Sigmoid colon (tissue), 7 donors: Measurements from ENCODE around the gene BBIP1. TPM values are rescaled to one million over a fixed set of nuclear protein-coding genes. Genes with fewer than 3 reads are reported as not detected.

ENCODE experiments used
- DNase-seq: peaks from one replicate; pipeline ENCODE4 v3.0.0-alpha.2; 2019
- H3K27ac ChIP-seq, 4 donors: fragments of 200-600 bp; sonication (generic); one replicate each; pipeline ENCODE4 v1.5.1; 2016 to 2019; ENCODE audit warnings: mild to moderate bottlenecking in 1 of 4
- H3K27me3 ChIP-seq, 3 donors: fragments of 200-600 bp; sonication (generic); one replicate each; pipeline ENCODE4 v1.5.1; 2019; ENCODE audit warnings: mild to moderate bottlenecking in 1 of 3
- H3K36me3 ChIP-seq, 4 donors: fragments of 200-600 bp; sonication (generic); one replicate each; pipeline ENCODE4 v1.5.1; 2016 to 2019
- H3K4me1 ChIP-seq, 4 donors: fragments of 200-600 bp; sonication (generic); one replicate each; pipeline ENCODE4 v1.5.1; 2017 to 2019
- H3K4me3 ChIP-seq, 4 donors: fragments of 200-600 bp; sonication (generic); one replicate each; pipeline ENCODE4 v1.5.1; 2017 to 2019; ENCODE audit warnings: mild to moderate bottlenecking in 2 of 4, moderate library complexity in 1 of 4
- H3K9me3 ChIP-seq, 4 donors: fragments of 200-600 bp in 3 of 4; sonication (generic) in 3 of 4; one replicate each; pipeline versions ENCODE4 v1.5.1 to v1.6.1; 2013 to 2019
- CTCF ChIP-seq, 4 experiments: fragments of 450-650 bp in 3 of 4; fragments of 200-600 bp in 1 of 4; IDR thresholded peaks; one replicate each; pipeline ENCODE4 v1.5.1; 2016 to 2019; ENCODE audit warnings: antibody characterized with exemption in 4 of 4, mild to moderate bottlenecking in 3 of 4, moderate library complexity in 2 of 4
- EP300 ChIP-seq, 4 donors: sonication (generic); formaldehyde crosslinking; IDR thresholded peaks; one replicate each; pipeline ENCODE4 v1.6.1; 2017; ENCODE audit warnings: antibody characterized with exemption in 4 of 4
- POLR2A ChIP-seq, 2 donors: fragments of 450-650 bp; IDR thresholded peaks; one replicate each; pipeline ENCODE4 v1.6.1; 2016; ENCODE audit warnings: antibody characterized with exemption in 2 of 2, mild to moderate bottlenecking in 2 of 2, moderate library complexity in 2 of 2
- POLR2AphosphoS5 ChIP-seq, 4 donors: sonication (generic); formaldehyde crosslinking; IDR thresholded peaks; one replicate each; pipeline ENCODE4 v1.6.1; 2017; ENCODE audit warnings: antibody characterized with exemption in 4 of 4
- WGBS, 2 donors: extraction: QIAGEN DNeasy Blood & Tissue Kit; methylation state at CpG; one replicate each; pipeline ENCODE4 v1.1.7; 2013; 5-methylcytosine and 5-hydroxymethylcytosine counted together
- intact Hi-C: fragments of 100-400 bp; cut with DNase I; formaldehyde crosslinking; loops from one replicate; pipeline ENCODE4 v1.15.1; 2023
- polyA plus RNA-seq, 3 donors: library from polyadenylated mRNA; stranded (reverse); fragments of 200-250 nt; gene quantifications; one replicate each; pipeline ENCODE4 v1.2.3, GENCODE V29; 2013
- total RNA-seq, 4 donors: library from RNA; depleted of rRNA; stranded (reverse); fragments of >200 nt; gene quantifications; one replicate each; pipeline ENCODE4 v1.1.0, GENCODE V29; 2016
- donor health status: healthy with polysubstance abuse.
- donor health status: Bipolar disorder and iron deficiency.
- donor health status: healthy.

BBIP1 gene
- total and polyA plus RNA-seq, 7 donors, result 16.2 to 36.8 (median 21.6) TPM

DNA sequence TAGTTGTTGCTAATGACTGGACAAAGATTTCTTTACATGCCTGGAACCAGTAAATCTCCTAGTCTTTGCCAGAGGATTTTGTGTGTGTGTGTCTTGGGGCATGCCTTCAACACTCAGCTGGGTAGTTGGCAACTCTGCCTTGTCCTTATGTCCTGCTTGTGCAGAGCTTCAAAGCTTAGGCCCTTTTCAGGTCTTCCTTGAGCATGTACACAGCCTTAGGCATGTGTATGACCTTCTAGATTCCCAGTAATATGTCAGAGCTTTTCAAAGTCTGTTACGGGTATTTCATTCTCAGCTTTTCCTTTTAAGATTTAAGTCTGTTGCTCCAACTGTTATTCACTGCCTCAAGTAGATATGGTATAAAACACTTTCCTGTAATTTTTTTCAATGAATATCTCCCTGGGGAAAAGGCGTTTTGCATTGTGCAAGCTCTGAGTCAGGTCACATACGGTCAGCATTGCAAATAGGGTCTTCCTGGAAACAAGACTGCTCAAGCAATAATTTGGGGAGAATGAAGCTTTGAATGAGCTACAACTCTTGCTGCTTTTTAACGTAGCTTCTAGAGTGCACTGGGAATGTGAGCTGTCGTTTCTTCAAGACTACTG, 25.9 kb upstream of the BBIP1 start:
- Histone ChIP-seq H3K36me3 (no peaks in the 10 kb centered on the region), H3K9me3 (no peaks in the 10 kb centered on the region), H3K4me3 (no peak overlapping the region), H3K4me1 (peaks cover 0 to 47% (median 33%) of the 10 kb centered on the region in 4 donors), H3K27me3 (no peaks in the 10 kb centered on the region), H3K27ac (no peak overlapping the region)
- WGBS, 2 donors, result 76 to 92% methylated on average over 5 of the region's 5 CpGs
- no peak for DNase-seq
- intact Hi-C loops, result no loop called here
- TF ChIP-seq POLR2A (IDR thresholded peaks at IDR 0.05), result no peak
- no peak for TF ChIP-seq EP300 (IDR thresholded peaks at IDR 0.05)
- peak in 1 of 4 donors; percentile 14 for TF ChIP-seq POLR2AphosphoS5 (IDR thresholded peaks at IDR 0.05)
- no peak for TF ChIP-seq CTCF (IDR thresholded peaks at IDR 0.05)

- 95 to 98% methylated on average over 4 of the region's 4 CpGs for WGBS, 2 donors
- Histone ChIP-seq H3K9me3 (no peaks in the 10 kb centered on the region), H3K27me3 (no peaks in the 10 kb centered on the region), H3K4me1 (peaks cover 0 to 18% (median 9%) of the 10 kb centered on the region in 4 donors), H3K36me3 (no peaks in the 10 kb centered on the region), H3K27ac (no peak overlapping the region), H3K4me3 (no peak overlapping the region)
- DNase-seq, result no peak
- no peak for TF ChIP-seq POLR2A (IDR thresholded peaks at IDR 0.05)
- TF ChIP-seq CTCF (IDR thresholded peaks at IDR 0.05), result no peak
- TF ChIP-seq EP300 (IDR thresholded peaks at IDR 0.05), result no peak
- no peak for TF ChIP-seq POLR2AphosphoS5 (IDR thresholded peaks at IDR 0.05)
- intact Hi-C loops, result no loop called here
These were observed 20.4 kb upstream of the BBIP1 start for GRCh38 chr10:110939419-110939818.

DNA sequence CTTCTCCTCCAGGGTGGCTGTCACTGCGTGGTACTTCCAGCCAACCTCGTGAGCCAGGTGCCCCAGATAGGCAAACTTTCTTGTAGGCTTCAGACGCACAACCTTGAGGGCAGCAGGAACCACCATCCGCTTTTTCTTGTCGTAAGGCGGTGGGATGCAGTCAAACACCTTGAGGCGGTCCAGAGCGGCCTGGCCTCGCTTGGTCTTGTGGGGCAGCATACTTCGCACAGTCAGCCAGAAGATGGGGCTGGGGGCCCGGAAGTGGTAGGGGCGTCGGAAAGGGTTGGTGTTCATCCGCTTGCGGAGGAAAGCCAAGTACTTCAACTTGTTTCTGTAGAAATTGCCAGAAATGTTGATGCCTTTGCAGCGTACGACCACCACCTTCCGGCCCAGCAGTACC, 17.8 kb upstream of the BBIP1 start:
- Histone ChIP-seq H3K4me1 (peaks cover 0 to 22% (median 7%) of the 10 kb centered on the region in 4 donors), H3K27ac (no peak overlapping the region)
- WGBS, 2 donors, result 97 to 98% methylated on average over 18 of the region's 18 CpGs

DNA sequence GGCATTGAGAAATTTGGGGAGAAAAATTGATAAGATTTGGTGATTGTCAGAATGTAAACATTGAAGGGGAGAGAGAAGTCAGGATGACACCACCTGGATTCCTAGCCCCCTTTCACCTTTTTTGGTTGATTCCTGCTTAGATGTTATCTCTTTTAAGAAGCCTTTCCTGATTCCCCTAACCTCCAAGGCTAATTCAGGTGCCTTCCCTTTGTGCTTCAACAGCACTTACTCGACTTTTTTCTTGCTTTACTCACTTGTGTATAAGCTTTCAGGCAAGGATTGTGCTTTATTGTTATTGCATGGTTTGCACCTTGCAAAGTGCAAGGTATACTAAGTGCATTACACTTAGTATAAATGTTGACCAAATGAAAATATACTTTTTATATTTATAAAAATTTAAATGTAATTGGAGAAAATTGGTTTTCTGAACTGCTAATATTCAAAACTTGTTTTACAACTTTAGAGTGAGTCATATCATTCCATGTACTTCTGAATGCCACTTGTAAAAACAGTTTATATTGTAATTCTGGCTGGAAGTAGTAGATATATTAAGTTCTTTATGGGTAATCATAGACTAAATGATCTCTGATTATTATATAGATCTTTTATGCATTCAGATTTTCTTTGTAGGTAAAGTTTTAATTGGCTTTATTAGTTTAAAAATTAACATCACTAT, 13.7 kb upstream of the BBIP1 start:
- no peaks in the 10 kb centered on the region for H3K27me3 ChIP-seq
- WGBS, 2 donors, result 17 to 54% methylated on average over 1 of the region's 1 CpG
- TF ChIP-seq EP300 (IDR thresholded peaks at IDR 0.05) (no peak), POLR2A (IDR thresholded peaks at IDR 0.05) (no peak), POLR2AphosphoS5 (IDR thresholded peaks at IDR 0.05) (no peak), CTCF (IDR thresholded peaks at IDR 0.05) (no peak)
- no peak overlapping the region for H3K27ac ChIP-seq
- H3K9me3 ChIP-seq, result no peaks in the 10 kb centered on the region
- H3K36me3 ChIP-seq, result no peaks in the 10 kb centered on the region
- DNase-seq, result no peak
- H3K4me1 ChIP-seq, result peaks cover 0 to 42% (median 19%) of the 10 kb centered on the region in 4 donors
- no peak overlapping the region for H3K4me3 ChIP-seq
- intact Hi-C loops, result no loop called here

More for the DNA sequence above, 17.8 kb upstream of the BBIP1 start:
- no peak overlapping the region for H3K4me3 ChIP-seq
- TF ChIP-seq EP300 (IDR thresholded peaks at IDR 0.05), result no peak
- no peak for TF ChIP-seq CTCF (IDR thresholded peaks at IDR 0.05)
- no peak for TF ChIP-seq POLR2A (IDR thresholded peaks at IDR 0.05)
- no peak for TF ChIP-seq POLR2AphosphoS5 (IDR thresholded peaks at IDR 0.05)
- H3K27me3 ChIP-seq, result no peaks in the 10 kb centered on the region
- H3K9me3 ChIP-seq, result no peaks in the 10 kb centered on the region
- intact Hi-C loops, result no loop called here
- no peak for DNase-seq
- H3K36me3 ChIP-seq, result no peaks in the 10 kb centered on the region
